Adipocyte (in vitro differentiated cells): Measurements from ENCODE around the gene LRTM1.

Source experiments
- DNase-seq: peaks from one replicate; pipeline ENCODE4 v3.0.0-alpha.2; 2015; ENCODE audit warnings: low read depth
- H3K27me3 ChIP-seq: replicated peaks from 2 replicates; pipeline ENCODE4 v1.7.0; 2013; ENCODE audit warnings: mild to moderate bottlenecking, low read length, moderate library complexity; ENCODE audit not compliant: control insufficient read depth, insufficient read depth
- H3K36me3 ChIP-seq: 2 replicates; pipeline ENCODE4 v1.7.0; 2013; ENCODE audit warnings: low read length, mild to moderate bottlenecking, moderate library complexity; ENCODE audit not compliant: control insufficient read depth, insufficient read depth, severe bottlenecking
- H3K4me1 ChIP-seq: 2 replicates; pipeline ENCODE4 v1.7.0; 2013; ENCODE audit warnings: mild to moderate bottlenecking, low read length, moderate library complexity; ENCODE audit not compliant: control insufficient read depth, insufficient read depth
- H3K4me3 ChIP-seq: 2 replicates; pipeline ENCODE4 v1.7.0; 2013; ENCODE audit warnings: mild to moderate bottlenecking, low read length, moderate library complexity
- H3K9ac ChIP-seq: 2 replicates; pipeline ENCODE4 v1.7.0; 2013; ENCODE audit warnings: mild to moderate bottlenecking, low read length, moderate library complexity
- H3K9me3 ChIP-seq: 2 replicates; pipeline ENCODE4 v1.7.0; 2013; ENCODE audit warnings: mild to moderate bottlenecking, low read length, moderate library complexity; ENCODE audit not compliant: control insufficient read depth

The LRTM1 gene

GRCh38 chr3:54891540-54891897 is 36.3 kb downstream of the LRTM1 start:
- Histone ChIP-seq H3K36me3 (no peaks in the 10 kb centered on the region), H3K9ac (peak overlapping the region; percentile 49), H3K4me1 (peaks cover 38% of the 10 kb centered on the region), H3K9me3 (no peaks in the 10 kb centered on the region), H3K27me3 (no peaks in the 10 kb centered on the region), H3K4me3 (no peak overlapping the region)
- peak; percentile 99 for DNase-seq

- peaks cover 38% of the 10 kb centered on the region for H3K4me1 ChIP-seq
- H3K9me3 ChIP-seq, result no peaks in the 10 kb centered on the region
- no peak overlapping the region for H3K9ac ChIP-seq
- H3K27me3 ChIP-seq, result no peaks in the 10 kb centered on the region
- DNase-seq, result no peak
- H3K4me3 ChIP-seq, result no peak overlapping the region
- H3K36me3 ChIP-seq, result no peaks in the 10 kb centered on the region
Observed at GRCh38 chr3:54889731-54890130, 38.1 kb downstream of the LRTM1 start.

GRCh38 chr3:54888873-54889272 is 39.0 kb downstream of the LRTM1 start:
- no peaks in the 10 kb centered on the region for H3K36me3 ChIP-seq
- no peak overlapping the region for H3K9ac ChIP-seq
- H3K4me1 ChIP-seq, result peaks cover 38% of the 10 kb centered on the region
- H3K27me3 ChIP-seq, result no peaks in the 10 kb centered on the region
- no peak overlapping the region for H3K4me3 ChIP-seq
- peak; percentile 54 for DNase-seq
- H3K9me3 ChIP-seq, result no peaks in the 10 kb centered on the region

- H3K9me3 ChIP-seq, result no peaks in the 10 kb centered on the region
- no peak overlapping the region for H3K4me3 ChIP-seq
- H3K4me1 ChIP-seq, result peaks cover 38% of the 10 kb centered on the region
- H3K27me3 ChIP-seq, result no peaks in the 10 kb centered on the region
- no peak for DNase-seq
- no peaks in the 10 kb centered on the region for H3K36me3 ChIP-seq
- no peak overlapping the region for H3K9ac ChIP-seq
Observed at GRCh38 chr3:54888162-54888561, 39.7 kb downstream of the LRTM1 start.

DNA sequence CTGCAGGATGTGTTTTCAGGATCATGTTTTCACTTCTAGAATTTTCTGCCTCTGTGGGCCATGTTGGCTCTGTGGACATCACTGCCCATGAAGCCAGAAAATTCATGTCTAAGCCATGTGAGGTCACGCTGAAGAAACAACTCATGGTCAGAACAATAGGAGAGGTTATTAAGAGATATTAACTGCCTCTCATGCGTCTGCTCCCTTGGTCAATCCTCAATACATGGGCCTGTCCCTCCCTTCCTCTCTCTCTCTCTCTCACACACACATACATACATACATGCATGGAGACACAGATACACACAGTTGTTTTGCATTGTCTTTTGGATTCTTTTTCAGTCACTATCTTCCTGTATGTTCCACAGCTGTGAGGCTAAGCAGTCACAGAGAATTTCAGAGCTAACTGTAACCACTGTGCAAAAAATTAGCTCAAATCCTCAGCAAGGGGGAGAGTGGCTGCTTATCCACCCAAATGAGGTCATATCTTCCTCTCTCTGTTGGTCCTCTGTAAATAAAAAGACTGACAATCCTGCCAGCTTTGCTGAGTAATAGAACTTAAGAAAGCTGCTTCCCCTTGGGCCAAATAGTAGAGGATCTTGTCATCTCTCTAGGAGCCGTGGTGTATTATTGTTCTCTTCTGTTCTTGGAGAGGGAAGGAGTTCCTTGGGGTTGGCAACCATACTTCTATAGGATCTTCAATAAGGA is 45.6 kb downstream of the LRTM1 start:
- Histone ChIP-seq H3K36me3 (no peaks in the 10 kb centered on the region), H3K9ac (peak overlapping the region; percentile 16), H3K27me3 (no peaks in the 10 kb centered on the region), H3K4me3 (no peak overlapping the region), H3K9me3 (no peaks in the 10 kb centered on the region), H3K4me1 (peaks cover 32% of the 10 kb centered on the region)
- DNase-seq, result peak; percentile 96

DNA sequence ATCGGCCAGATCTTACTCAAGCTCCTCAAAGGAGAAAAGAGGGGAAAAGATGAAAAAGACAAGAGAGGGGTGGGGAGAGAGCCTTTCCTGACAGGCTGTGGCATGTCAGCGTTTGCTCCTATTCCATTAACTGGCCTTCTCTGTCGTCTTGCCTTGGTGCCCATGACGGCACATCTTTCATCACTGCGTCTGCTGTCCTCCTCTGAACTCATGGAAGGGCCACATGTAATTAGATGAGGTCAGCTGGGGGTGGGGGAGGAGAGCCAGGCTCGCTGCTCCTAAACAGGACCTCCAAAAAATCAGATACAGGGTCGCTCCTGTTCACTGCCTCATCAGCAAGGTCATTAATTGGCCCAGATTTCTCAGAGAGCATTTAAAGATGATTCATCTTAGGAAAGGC is 49.7 kb downstream of the LRTM1 start:
- Histone ChIP-seq H3K9me3 (no peaks in the 10 kb centered on the region), H3K9ac (no peak overlapping the region), H3K4me3 (no peak overlapping the region), H3K27me3 (no peaks in the 10 kb centered on the region), H3K4me1 (peaks cover 32% of the 10 kb centered on the region), H3K36me3 (no peaks in the 10 kb centered on the region)
- DNase-seq, result no peak

GRCh38 chr3:54877730-54878129 is 50.1 kb downstream of the LRTM1 start:
- Histone ChIP-seq H3K9ac (no peak overlapping the region), H3K4me3 (no peak overlapping the region), H3K4me1 (peaks cover 30% of the 10 kb centered on the region), H3K9me3 (no peaks in the 10 kb centered on the region), H3K27me3 (no peaks in the 10 kb centered on the region), H3K36me3 (no peaks in the 10 kb centered on the region)
- DNase-seq, result peak; percentile 71

DNA sequence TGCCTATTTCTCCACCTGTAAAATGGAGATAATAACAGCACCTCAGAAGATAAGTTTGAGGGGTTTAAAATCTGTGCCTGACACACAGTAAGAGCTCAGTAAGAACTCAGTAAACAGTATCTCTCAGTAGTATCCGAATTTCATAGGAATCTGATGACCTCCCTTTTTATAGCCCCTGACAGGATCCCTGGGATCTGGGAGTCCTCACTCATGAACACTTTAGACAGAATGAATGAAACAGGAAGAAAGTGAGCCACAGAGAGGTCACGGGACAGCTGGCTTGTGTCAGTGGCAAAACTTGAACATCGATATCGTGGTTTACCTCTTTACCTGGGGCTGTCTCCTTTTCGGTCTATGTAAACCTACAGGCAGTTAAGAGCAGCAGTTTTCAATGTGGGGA is 51.2 kb downstream of the LRTM1 start:
- DNase-seq, result no peak
- no peaks in the 10 kb centered on the region for H3K27me3 ChIP-seq
- no peak overlapping the region for H3K9ac ChIP-seq
- peaks cover 20% of the 10 kb centered on the region for H3K4me1 ChIP-seq
- no peaks in the 10 kb centered on the region for H3K9me3 ChIP-seq
- H3K36me3 ChIP-seq, result no peaks in the 10 kb centered on the region
- H3K4me3 ChIP-seq, result no peak overlapping the region

- Histone ChIP-seq H3K9me3 (no peaks in the 10 kb centered on the region), H3K27me3 (no peaks in the 10 kb centered on the region), H3K36me3 (no peaks in the 10 kb centered on the region), H3K4me1 (peaks cover 14% of the 10 kb centered on the region), H3K9ac (no peak overlapping the region), H3K4me3 (no peak overlapping the region)
- DNase-seq, result no peak
Observed at GRCh38 chr3:54875596-54876268, 52.1 kb downstream of the LRTM1 start.

DNA sequence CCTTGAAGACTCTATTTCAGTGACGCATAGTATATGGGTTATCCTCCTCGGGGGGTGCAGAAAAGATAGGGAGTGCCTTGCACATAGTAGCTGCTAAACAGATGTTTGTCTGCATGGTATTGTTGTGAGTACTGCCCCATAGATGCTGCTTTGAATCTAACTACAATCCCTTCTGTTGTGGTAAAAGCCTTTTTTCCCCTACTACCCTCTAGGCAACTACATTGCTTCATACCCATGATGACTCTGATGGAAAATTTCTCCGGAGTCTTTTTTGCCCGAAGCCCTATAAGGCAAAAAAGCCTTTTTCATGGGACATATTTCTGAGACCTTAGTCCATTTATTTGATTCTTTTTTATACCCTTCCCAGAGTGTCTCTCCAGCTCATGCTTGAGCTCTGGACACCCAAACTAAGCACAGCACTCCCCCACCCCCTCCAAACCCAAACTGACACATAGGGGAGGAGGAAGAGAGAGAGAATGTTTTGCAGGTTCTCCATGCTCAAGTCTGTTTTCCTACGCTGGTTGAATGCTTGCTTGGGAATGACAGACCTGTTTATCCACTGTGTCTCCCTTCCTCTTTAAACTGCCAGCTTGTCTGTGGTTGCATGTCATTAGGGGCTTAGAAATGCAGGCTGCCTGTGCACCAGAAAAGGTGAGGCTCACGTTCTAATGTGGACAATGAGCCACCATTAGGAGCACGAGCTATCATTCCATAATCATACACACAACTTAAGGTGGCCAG is 52.9 kb downstream of the LRTM1 start:
- Histone ChIP-seq H3K36me3 (no peaks in the 10 kb centered on the region), H3K9ac (no peak overlapping the region), H3K4me3 (no peak overlapping the region), H3K9me3 (no peaks in the 10 kb centered on the region), H3K27me3 (no peaks in the 10 kb centered on the region), H3K4me1 (peaks cover 17% of the 10 kb centered on the region)
- DNase-seq, result peak; percentile 82
